Prostate gland (tissue), 2 donors: ENCODE measurements around the gene ISOC2. TPM values are rescaled to one million over a fixed set of nuclear protein-coding genes. Genes with fewer than 3 reads are reported as not detected.

Experiments used
- DNase-seq: peaks from one replicate; pipeline ENCODE4 v3.0.0-alpha.2; 2019; ENCODE audit warnings: low spot score
- H3K27ac ChIP-seq, 2 donors: fragments of 200-600 bp; sonication (generic); 2 replicates each; pipeline ENCODE4 v1.5.1; 2017 to 2019
- H3K27me3 ChIP-seq: fragments of 200-600 bp; sonication (generic); replicated peaks from 2 replicates; pipeline ENCODE4 v1.5.1; 2019; ENCODE audit not compliant: insufficient read depth
- H3K36me3 ChIP-seq, 2 donors: fragments of 200-600 bp; sonication (generic); 1 replicate in 1 of 2; 2 replicates in 1 of 2; pipeline versions ENCODE4 v1.5.1 to v1.8.1; 2017 to 2019
- H3K4me1 ChIP-seq: fragments of 200-600 bp; sonication (generic); replicated peaks from 2 replicates; pipeline ENCODE4 v1.5.1; 2019
- H3K4me3 ChIP-seq, 2 donors: fragments of 200-600 bp; sonication (generic); 2 replicates each; pipeline ENCODE4 v1.5.1; 2017 to 2019
- H3K9me3 ChIP-seq: fragments of 200-600 bp; sonication (generic); 2 replicates; pipeline ENCODE4 v1.5.1; 2017
- CTCF ChIP-seq, 4 experiments: fragments of 200-600 bp in 2 of 4; fragments of 450-650 bp in 2 of 4; sonication (generic) in 2 of 4; IDR thresholded peaks; 1 replicate in 3 of 4; 2 replicates in 1 of 4; pipeline ENCODE4 v1.5.1; 2016 to 2019; ENCODE audit warnings: antibody characterized with exemption in 4 of 4, mild to moderate bottlenecking in 2 of 4, moderate library complexity in 2 of 4
- POLR2A ChIP-seq: fragments of 450-650 bp; IDR thresholded peaks from one replicate; pipeline ENCODE4 v1.6.1; 2016; ENCODE audit warnings: antibody characterized with exemption, mild to moderate bottlenecking
- POLR2AphosphoS5 ChIP-seq: sonication (generic); formaldehyde crosslinking; IDR thresholded peaks from one replicate; pipeline ENCODE4 v1.6.1; 2017; ENCODE audit warnings: antibody characterized with exemption
- WGBS: methylation state at CpG from one replicate; pipeline ENCODE4 v1.1.5; 2018; 5-methylcytosine and 5-hydroxymethylcytosine counted together
- intact Hi-C: fragments of 100-400 bp; cut with DNase I; formaldehyde crosslinking; loops from one replicate; pipeline ENCODE4 v1.14.2; 2022
- total RNA-seq, 2 donors: library from RNA; depleted of rRNA; stranded (reverse); fragments of >200 nt; gene quantifications; one replicate each; pipeline ENCODE4 v1.1.0, GENCODE V29; 2016

The ISOC2 gene
- total RNA-seq, 2 donors from 2014 or later = 85.1 to 117 TPM

DNA sequence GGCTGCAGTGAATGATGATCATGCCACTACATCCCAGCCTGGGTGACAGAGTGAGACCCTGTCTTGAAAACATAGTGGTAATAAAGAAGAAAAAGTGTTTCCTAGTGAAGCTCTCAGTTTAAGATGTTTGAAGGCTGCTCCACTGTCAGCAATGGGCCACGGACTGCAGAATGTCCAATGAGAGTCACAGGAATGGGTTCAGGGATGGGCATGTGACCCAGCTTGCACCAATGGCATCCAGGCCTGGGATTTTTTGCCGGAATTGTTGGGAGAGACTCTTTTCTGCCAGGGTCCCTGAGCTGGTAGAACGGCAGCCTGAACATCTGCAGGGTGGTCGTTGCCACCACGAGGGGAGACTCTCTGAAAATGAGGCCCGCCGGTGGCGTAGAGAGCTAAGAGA, 24.6 kb downstream of the ISOC2 start:
- Histone ChIP-seq H3K27me3 (peaks cover 45% of the 10 kb centered on the region), H3K36me3 (no peaks in the 10 kb centered on the region), H3K4me3 (no peak overlapping the region), H3K9me3 (no peaks in the 10 kb centered on the region), H3K4me1 (no peaks in the 10 kb centered on the region), H3K27ac (no peak overlapping the region)
- intact Hi-C loops = no loop called here
- DNase-seq = no peak
- WGBS = 50% methylated on average over 8 of the region's 8 CpGs
- TF ChIP-seq POLR2AphosphoS5 = no peak

DNA sequence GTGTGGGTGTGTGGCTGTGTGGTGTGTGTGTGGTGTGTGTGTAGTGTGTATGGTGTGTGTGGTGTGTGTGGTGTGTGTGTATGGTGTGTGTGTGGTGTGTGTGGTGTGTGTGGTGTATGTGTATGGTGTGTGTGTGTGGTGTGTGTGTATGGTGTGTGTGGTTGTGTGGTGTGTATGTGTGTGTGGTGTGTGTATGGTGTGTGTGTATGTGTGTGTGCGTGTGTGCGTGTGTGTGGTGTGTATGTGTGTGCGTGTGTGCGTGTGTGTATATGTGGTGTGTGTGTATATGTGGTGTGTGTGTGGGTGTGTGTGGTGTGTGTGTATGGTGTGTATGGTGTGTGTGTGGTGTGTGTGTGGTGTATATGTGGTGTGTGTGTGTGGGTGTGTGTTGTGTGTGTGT, 26.4 kb downstream of the ISOC2 start:
- intact Hi-C loops = no loop called here
- H3K4me1 ChIP-seq = no peaks in the 10 kb centered on the region
- no peaks in the 10 kb centered on the region for H3K9me3 ChIP-seq
- no peaks in the 10 kb centered on the region for H3K36me3 ChIP-seq
- H3K27me3 ChIP-seq = peaks cover 38% of the 10 kb centered on the region
- DNase-seq = no peak
- H3K4me3 ChIP-seq = no peak overlapping the region
- no peak overlapping the region for H3K27ac ChIP-seq
- WGBS = 93% methylated on average over 4 of the region's 4 CpGs
- TF ChIP-seq POLR2AphosphoS5 = no peak
- no peak for TF ChIP-seq POLR2A
- TF ChIP-seq CTCF (IDR thresholded peaks at IDR 0.05) = no peak

DNA sequence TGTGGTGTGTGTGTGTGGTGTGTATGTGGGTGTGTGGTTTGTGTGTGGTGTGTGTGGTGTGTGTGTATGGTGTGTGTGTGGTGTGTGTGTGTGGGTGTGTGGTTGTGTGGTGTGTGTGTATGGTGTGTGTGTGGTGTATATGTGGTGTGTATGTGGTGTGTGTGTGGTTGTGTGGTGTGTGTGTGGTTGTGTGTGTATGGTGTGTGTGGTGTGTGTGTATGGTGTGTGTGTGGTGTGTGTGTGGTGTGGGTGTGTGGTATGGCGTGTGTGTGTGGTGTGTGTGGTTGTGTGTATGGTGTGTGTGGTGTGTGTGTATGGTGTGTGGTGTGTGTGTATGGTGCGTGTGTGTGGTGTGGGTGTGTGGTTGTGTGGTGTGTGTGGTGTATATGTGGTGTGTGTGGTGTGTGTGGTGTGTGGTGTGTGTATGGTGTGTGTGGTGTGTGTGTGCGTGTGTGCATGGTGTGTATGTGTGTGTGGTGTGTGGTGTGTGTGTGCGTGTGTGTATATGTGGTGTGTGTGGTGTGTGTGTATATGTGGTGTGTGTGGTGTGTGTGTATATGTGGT, 27.0 kb downstream of the ISOC2 start:
- Histone ChIP-seq H3K27me3 (peaks cover 37% of the 10 kb centered on the region), H3K36me3 (no peaks in the 10 kb centered on the region), H3K27ac (no peak overlapping the region), H3K9me3 (no peaks in the 10 kb centered on the region), H3K4me1 (no peaks in the 10 kb centered on the region), H3K4me3 (no peak overlapping the region)
- no peak for DNase-seq
- intact Hi-C loops = no loop called here
- WGBS = 85% methylated on average over 4 of the region's 4 CpGs
- TF ChIP-seq POLR2A = no peak
- no peak for TF ChIP-seq POLR2AphosphoS5
- no peak for TF ChIP-seq CTCF (IDR thresholded peaks at IDR 0.05)

DNA sequence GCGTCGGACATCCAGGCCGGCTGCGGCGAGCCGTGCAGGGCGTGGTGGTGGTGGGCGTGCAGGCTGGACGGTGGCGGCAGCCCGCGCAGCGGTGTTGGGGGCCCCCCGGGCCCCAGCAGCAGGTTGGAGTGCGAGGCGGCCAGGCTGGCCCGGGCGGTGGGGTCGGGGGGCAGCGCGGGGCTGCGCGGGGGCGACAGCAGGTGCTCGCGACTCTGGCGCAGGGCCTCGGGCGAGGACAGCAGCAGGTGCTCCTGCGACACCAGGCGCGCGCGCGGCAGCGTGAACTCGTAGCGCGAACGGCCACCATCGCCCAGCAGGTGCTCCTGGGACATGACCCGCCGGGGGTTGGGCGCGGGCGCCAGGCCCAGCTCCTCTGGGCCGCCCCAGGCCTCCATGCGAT, 28.1 kb downstream of the ISOC2 start:
- H3K9me3 ChIP-seq = no peaks in the 10 kb centered on the region
- H3K4me1 ChIP-seq = no peaks in the 10 kb centered on the region
- no peak overlapping the region for H3K27ac ChIP-seq
- DNase-seq = no peak
- intact Hi-C loops = no loop called here
- TF ChIP-seq POLR2AphosphoS5 = no peak
- 2% methylated on average over 8 of the region's 48 CpGs for WGBS
- peaks cover 30% of the 10 kb centered on the region for H3K27me3 ChIP-seq
- H3K4me3 ChIP-seq = no peak overlapping the region
- no peaks in the 10 kb centered on the region for H3K36me3 ChIP-seq

- intact Hi-C loops = no loop called here
- TF ChIP-seq POLR2A (no peak), CTCF (IDR thresholded peaks at IDR 0.05) (no peak), POLR2AphosphoS5 (no peak)
- H3K9me3 ChIP-seq = no peaks in the 10 kb centered on the region
- DNase-seq = no peak
- no peak overlapping the region for H3K27ac ChIP-seq
- H3K36me3 ChIP-seq = no peaks in the 10 kb centered on the region
- H3K4me3 ChIP-seq = no peak overlapping the region
- H3K4me1 ChIP-seq = no peaks in the 10 kb centered on the region
- 86% methylated on average over 14 of the region's 14 CpGs for WGBS
- H3K27me3 ChIP-seq = peaks cover 26% of the 10 kb centered on the region
Measured at GRCh38 chr19:55432241-55432959, 29.0 kb downstream of the ISOC2 start.

GRCh38 chr19:55431183-55431582, 30.3 kb downstream of the ISOC2 start:
- TF ChIP-seq POLR2A = no peak
- TF ChIP-seq CTCF (IDR thresholded peaks at IDR 0.05) = no peak
- TF ChIP-seq POLR2AphosphoS5 = no peak
- Histone ChIP-seq H3K4me1 (no peaks in the 10 kb centered on the region), H3K27me3 (peaks cover 26% of the 10 kb centered on the region), H3K9me3 (no peaks in the 10 kb centered on the region), H3K4me3 (no peak overlapping the region), H3K27ac (no peak overlapping the region), H3K36me3 (no peaks in the 10 kb centered on the region)
- DNase-seq = no peak
- intact Hi-C loops = no loop called here
- 97% methylated on average over 1 of the region's 1 CpG for WGBS
